Retinal pigment epithelial cell (primary cell): ENCODE results near the gene TSPAN15.

Experiments used
- DNase-seq: peaks from one replicate; pipeline ENCODE4 v3.0.0-alpha.2; 2010; ENCODE audit warnings: low read depth
- H3K4me3 ChIP-seq: 2 replicates; pipeline ENCODE4 v1.5.1; 2011; ENCODE audit warnings: mild to moderate bottlenecking, low read length, control low read depth, moderate library complexity
- TF ChIP-seq, protein P1 (sequence below): conservative IDR thresholded peaks from 2 replicates; pipeline ENCODE4 v1.5.1; 2011; ENCODE audit warnings: low read depth, low read length, control low read depth, inconsistent platforms

TSPAN15 gene

DNA sequence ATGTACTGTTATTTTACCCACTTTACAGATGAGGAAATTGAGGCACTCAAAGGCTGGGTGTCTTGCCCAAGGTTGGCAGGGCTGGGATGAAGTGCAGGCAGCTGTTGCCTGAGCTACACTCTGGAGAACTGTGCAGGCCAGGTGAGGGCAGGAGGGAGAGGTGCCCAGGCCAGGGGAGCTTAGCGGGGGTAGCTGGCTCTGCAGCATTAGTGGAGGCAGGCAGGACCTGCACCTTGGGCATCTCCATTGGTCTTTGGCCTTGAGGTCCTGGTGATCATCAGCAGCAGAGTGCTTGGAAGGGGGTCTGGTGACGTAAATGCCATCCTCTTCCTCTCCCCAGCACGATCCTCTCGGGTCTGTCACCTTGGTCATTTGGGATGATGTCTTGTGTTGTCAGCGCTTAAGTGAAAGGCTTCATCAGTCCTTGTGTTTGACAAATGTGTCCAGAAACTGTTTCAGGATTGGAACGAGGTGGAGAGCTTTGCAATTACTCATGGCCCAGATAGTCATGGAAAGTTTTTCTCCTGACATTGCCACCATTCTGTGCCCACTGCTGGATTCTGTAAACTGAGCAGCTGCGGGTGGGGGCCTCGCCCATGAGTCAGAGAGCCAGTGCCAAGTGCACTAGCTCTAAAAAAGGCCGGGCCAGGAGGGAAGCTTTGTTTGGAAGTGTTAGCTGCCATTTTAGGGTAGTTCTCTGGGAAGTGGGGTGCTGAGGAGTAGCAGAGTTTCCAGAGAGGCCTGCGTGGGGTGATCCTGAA, 47.6 kb downstream of the TSPAN15 start:
- no peak for DNase-seq
- TF ChIP-seq, protein P1, sequence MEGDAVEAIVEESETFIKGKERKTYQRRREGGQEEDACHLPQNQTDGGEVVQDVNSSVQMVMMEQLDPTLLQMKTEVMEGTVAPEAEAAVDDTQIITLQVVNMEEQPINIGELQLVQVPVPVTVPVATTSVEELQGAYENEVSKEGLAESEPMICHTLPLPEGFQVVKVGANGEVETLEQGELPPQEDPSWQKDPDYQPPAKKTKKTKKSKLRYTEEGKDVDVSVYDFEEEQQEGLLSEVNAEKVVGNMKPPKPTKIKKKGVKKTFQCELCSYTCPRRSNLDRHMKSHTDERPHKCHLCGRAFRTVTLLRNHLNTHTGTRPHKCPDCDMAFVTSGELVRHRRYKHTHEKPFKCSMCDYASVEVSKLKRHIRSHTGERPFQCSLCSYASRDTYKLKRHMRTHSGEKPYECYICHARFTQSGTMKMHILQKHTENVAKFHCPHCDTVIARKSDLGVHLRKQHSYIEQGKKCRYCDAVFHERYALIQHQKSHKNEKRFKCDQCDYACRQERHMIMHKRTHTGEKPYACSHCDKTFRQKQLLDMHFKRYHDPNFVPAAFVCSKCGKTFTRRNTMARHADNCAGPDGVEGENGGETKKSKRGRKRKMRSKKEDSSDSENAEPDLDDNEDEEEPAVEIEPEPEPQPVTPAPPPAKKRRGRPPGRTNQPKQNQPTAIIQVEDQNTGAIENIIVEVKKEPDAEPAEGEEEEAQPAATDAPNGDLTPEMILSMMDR: no peak
- no peak overlapping the region for H3K4me3 ChIP-seq

GRCh38 chr10:69499726-69500689, 48.7 kb downstream of the TSPAN15 start:
- DNase-seq: no peak
- TF ChIP-seq, protein P1: no peak
- no peak overlapping the region for H3K4me3 ChIP-seq

- DNase-seq: no peak
- TF ChIP-seq, protein P1: no peak
- H3K4me3 ChIP-seq: no peak overlapping the region
Measured at GRCh38 chr10:69500864-69501468, 49.7 kb downstream of the TSPAN15 start.

- TF ChIP-seq, protein P1: no peak
- no peak for DNase-seq
- no peak overlapping the region for H3K4me3 ChIP-seq
Measured at GRCh38 chr10:69501657-69502056, 50.4 kb downstream of the TSPAN15 start.

GRCh38 chr10:69502589-69502988, 51.3 kb downstream of the TSPAN15 start:
- no peak overlapping the region for H3K4me3 ChIP-seq
- TF ChIP-seq, protein P1: no peak
- no peak for DNase-seq

GRCh38 chr10:69503001-69503895, 52.0 kb downstream of the TSPAN15 start:
- TF ChIP-seq, protein P1: no peak
- no peak overlapping the region for H3K4me3 ChIP-seq
- no peak for DNase-seq
